Liver (tissue), 9 donors: ENCODE measurements around the gene AKT1S1. TPM values are rescaled to one million over a fixed set of nuclear protein-coding genes. Genes with fewer than 3 reads are reported as not detected.

ENCODE experiments used
- DNase-seq: peaks from one replicate; pipeline ENCODE4 v3.0.0-alpha.2; 2017; ENCODE audit warnings: low spot score
- H3K27ac ChIP-seq, 2 donors: one replicate each; pipeline ENCODE4 v1.7.0; 2013; ENCODE audit warnings: inconsistent platforms in 2 of 2, low read length in 2 of 2, control low read depth in 1 of 2, low read depth in 1 of 2, mild to moderate bottlenecking in 1 of 2
- H3K27me3 ChIP-seq, 4 donors: one replicate each; pipeline versions ENCODE4 v1.6.1 to v1.7.0; 2013; ENCODE audit warnings: low read length in 3 of 4, inconsistent platforms in 1 of 4, mild to moderate bottlenecking in 1 of 4, moderate library complexity in 1 of 4; ENCODE audit not compliant: control insufficient read depth in 4 of 4, insufficient read depth in 4 of 4
- H3K36me3 ChIP-seq, 4 donors: one replicate each; pipeline versions ENCODE4 v1.6.1 to v1.7.0; 2013; ENCODE audit warnings: low read length in 3 of 4, mild to moderate bottlenecking in 3 of 4, low read depth in 1 of 4, moderate library complexity in 1 of 4; ENCODE audit not compliant: control insufficient read depth in 4 of 4, insufficient read depth in 3 of 4
- H3K4me1 ChIP-seq, 4 donors: one replicate each; pipeline versions ENCODE4 v1.6.1 to v1.7.0; 2013; ENCODE audit warnings: low read length in 3 of 4, mild to moderate bottlenecking in 3 of 4, moderate library complexity in 1 of 4; ENCODE audit not compliant: control insufficient read depth in 4 of 4, insufficient read depth in 4 of 4
- H3K4me3 ChIP-seq, 3 donors: one replicate each; pipeline versions ENCODE4 v1.6.1 to v1.7.0; 2013; ENCODE audit warnings: low read length in 3 of 3, control low read depth in 1 of 3, low read depth in 1 of 3, mild to moderate bottlenecking in 1 of 3
- H3K9ac ChIP-seq, 2 donors: one replicate each; pipeline ENCODE4 v1.7.0; 2013; ENCODE audit warnings: low read length in 2 of 2, mild to moderate bottlenecking in 2 of 2, moderate library complexity in 2 of 2, control low read depth in 1 of 2, low read depth in 1 of 2
- H3K9me3 ChIP-seq, 4 donors: one replicate each; pipeline versions ENCODE4 v1.6.1 to v1.7.0; 2013; ENCODE audit warnings: low read length in 3 of 4; ENCODE audit not compliant: control insufficient read depth in 4 of 4
- EGR1 ChIP-seq, 2 donors: IDR thresholded peaks; 2 replicates each; pipeline ENCODE4 v1.6.1; 2016 to 2018; ENCODE audit warnings: antibody characterized with exemption in 2 of 2, low read depth in 2 of 2
- FOXA1 ChIP-seq: IDR thresholded peaks from 2 replicates; pipeline ENCODE4 v1.6.1; 2016; ENCODE audit warnings: antibody characterized with exemption
- FOXA2 ChIP-seq: IDR thresholded peaks from 2 replicates; pipeline ENCODE4 v1.6.1; 2016; ENCODE audit warnings: antibody characterized with exemption
- GABPA ChIP-seq, 2 donors: IDR thresholded peaks in 1 of 2; conservative IDR thresholded peaks in 1 of 2; 2 replicates each; pipeline ENCODE4 v1.6.1; 2016; ENCODE audit warnings: antibody characterized with exemption in 2 of 2, mild to moderate bottlenecking in 1 of 2, moderate library complexity in 1 of 2
- HNF4A ChIP-seq, 2 donors: conservative IDR thresholded peaks; 2 replicates each; pipeline ENCODE4 v1.6.1; 2016; ENCODE audit warnings: antibody characterized with exemption in 2 of 2, mild to moderate bottlenecking in 2 of 2
- HNF4G ChIP-seq: IDR thresholded peaks from 2 replicates; pipeline ENCODE4 v1.6.1; 2016; ENCODE audit warnings: antibody characterized with exemption
- JUND ChIP-seq, 2 donors: IDR thresholded peaks; 2 replicates each; pipeline ENCODE4 v1.6.1; 2016; ENCODE audit warnings: antibody characterized with exemption in 2 of 2
- NR2F2 ChIP-seq: IDR thresholded peaks from 2 replicates; pipeline ENCODE4 v1.6.1; 2016; ENCODE audit warnings: antibody characterized with exemption
- RAD21 ChIP-seq, 2 donors: IDR thresholded peaks; 2 replicates each; pipeline ENCODE4 v1.6.1; 2016; ENCODE audit warnings: antibody characterized with exemption in 2 of 2, mild to moderate bottlenecking in 2 of 2
- RXRA ChIP-seq, 2 donors: IDR thresholded peaks; 2 replicates each; pipeline ENCODE4 v1.6.1; 2017 to 2018; ENCODE audit warnings: antibody characterized with exemption in 2 of 2, mild to moderate bottlenecking in 1 of 2
- SP1 ChIP-seq: IDR thresholded peaks from 2 replicates; pipeline ENCODE4 v1.6.1; 2018; ENCODE audit warnings: antibody characterized with exemption, mild to moderate bottlenecking
- TAF1 ChIP-seq: conservative IDR thresholded peaks from 2 replicates; pipeline ENCODE4 v1.6.1; 2016; ENCODE audit warnings: antibody characterized with exemption, mild to moderate bottlenecking
- WGBS: extraction: QIAGEN DNeasy Blood & Tissue Kit; methylation state at CpG from one replicate; pipeline ENCODE4 v1.1.7; 2013; 5-methylcytosine and 5-hydroxymethylcytosine counted together
- polyA plus RNA-seq, 2 donors: library from polyadenylated mRNA; stranded (reverse) in 1 of 2; unstranded in 1 of 2; fragments of 200-250 nt in 1 of 2; fragments of >200 nt in 1 of 2; fragmentation: Nextera tagmentation in 1 of 2; extraction: Ambion mirVana in 1 of 2; gene quantifications; one replicate each; pipeline versions ENCODE4 v1.2.1 to v1.2.3, GENCODE V29; 2013 to 2015
- total RNA-seq, 2 donors: library from RNA; depleted of rRNA; stranded (reverse); fragments of >200 nt; gene quantifications; one replicate each; pipeline ENCODE4 v1.2.3, GENCODE V29; 2014
- TF ChIP-seq, protein P1 (sequence below): fragments of 150-350 bp; IDR thresholded peaks from 2 replicates; pipeline ENCODE4 v1.5.1; 2017; ENCODE audit warnings: improper control_type of control experiment, low read depth, low read length; ENCODE audit not compliant: missing input control
- TF ChIP-seq, protein P2 (sequence below): IDR thresholded peaks from 2 replicates; pipeline ENCODE4 v1.6.1; 2016; ENCODE audit warnings: antibody characterized with exemption
- TF ChIP-seq, protein P3 (sequence below): IDR thresholded peaks from 2 replicates; pipeline ENCODE4 v1.6.1; 2016; ENCODE audit warnings: antibody characterized with exemption
- TF ChIP-seq, protein P4 (sequence below): IDR thresholded peaks from 2 replicates; pipeline ENCODE4 v1.6.1; 2016; ENCODE audit warnings: antibody characterized with exemption, mild to moderate bottlenecking
- donor health status: healthy.
- donor health status: healthy.
- donor health status: healthy.
- donor health status: healthy.
- donor health status: healthy.

The AKT1S1 gene
- total and polyA plus RNA-seq, 4 donors: 6.8 to 43.9 (median 12.9) TPM

DNA sequence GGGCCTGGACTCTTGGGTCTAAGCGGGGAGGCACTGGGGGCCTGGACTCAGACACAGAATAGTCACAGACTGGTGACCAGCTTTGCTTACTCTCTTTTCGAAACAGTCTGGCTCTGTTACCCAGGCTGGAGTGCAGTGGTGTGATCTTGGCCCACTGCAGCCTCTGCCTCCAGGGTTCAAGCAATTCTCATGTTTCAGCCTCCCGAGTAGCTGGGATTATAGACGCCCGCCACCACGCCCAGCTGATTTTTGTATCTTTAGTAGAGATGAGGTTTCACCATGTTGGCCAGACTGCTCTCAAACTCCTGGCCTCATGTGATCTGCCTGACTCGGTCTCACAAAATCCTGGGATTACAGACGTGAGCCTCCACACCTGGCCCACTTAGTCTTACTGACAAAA is 48.0 kb downstream of the AKT1S1 start:
- Histone ChIP-seq H3K4me1 (no peaks in the 10 kb centered on the region), H3K9ac (no peak overlapping the region)
- 95% methylated on average over 8 of the region's 8 CpGs for WGBS

DNA sequence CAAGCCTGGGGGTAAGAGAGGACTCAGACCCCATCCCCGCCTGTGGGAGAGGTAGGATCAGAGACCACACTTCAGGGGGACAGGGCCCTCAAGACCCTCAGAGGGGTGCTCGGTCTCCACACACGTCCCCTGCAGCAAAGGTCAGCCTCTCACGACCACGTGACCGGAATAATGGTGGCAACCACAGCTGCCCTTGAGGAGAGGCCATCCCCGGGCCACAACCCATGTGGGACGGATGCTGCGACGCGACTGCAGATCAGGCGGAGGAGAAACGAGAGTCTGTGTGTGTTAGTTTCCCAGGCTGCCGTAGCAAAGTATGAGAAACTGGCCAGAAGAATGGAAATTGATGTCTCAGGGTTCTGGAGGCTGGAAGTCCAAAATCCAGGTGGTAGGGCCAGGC is 50.1 kb downstream of the AKT1S1 start:
- Histone ChIP-seq H3K36me3 (peaks cover 0 to 33% (median 8%) of the 10 kb centered on the region in 4 donors), H3K9me3 (no peaks in the 10 kb centered on the region), H3K27me3 (no peaks in the 10 kb centered on the region), H3K27ac (no peak overlapping the region), H3K4me1 (no peaks in the 10 kb centered on the region), H3K4me3 (no peak overlapping the region), H3K9ac (no peak overlapping the region)
- DNase-seq: no peak
- WGBS: 95% methylated on average over 14 of the region's 14 CpGs
- TF ChIP-seq RXRA (IDR thresholded peaks at IDR 0.05): no peak
- no peak for TF ChIP-seq HNF4A (conservative IDR thresholded peaks at IDR 0.05)
- TF ChIP-seq, protein P1, sequence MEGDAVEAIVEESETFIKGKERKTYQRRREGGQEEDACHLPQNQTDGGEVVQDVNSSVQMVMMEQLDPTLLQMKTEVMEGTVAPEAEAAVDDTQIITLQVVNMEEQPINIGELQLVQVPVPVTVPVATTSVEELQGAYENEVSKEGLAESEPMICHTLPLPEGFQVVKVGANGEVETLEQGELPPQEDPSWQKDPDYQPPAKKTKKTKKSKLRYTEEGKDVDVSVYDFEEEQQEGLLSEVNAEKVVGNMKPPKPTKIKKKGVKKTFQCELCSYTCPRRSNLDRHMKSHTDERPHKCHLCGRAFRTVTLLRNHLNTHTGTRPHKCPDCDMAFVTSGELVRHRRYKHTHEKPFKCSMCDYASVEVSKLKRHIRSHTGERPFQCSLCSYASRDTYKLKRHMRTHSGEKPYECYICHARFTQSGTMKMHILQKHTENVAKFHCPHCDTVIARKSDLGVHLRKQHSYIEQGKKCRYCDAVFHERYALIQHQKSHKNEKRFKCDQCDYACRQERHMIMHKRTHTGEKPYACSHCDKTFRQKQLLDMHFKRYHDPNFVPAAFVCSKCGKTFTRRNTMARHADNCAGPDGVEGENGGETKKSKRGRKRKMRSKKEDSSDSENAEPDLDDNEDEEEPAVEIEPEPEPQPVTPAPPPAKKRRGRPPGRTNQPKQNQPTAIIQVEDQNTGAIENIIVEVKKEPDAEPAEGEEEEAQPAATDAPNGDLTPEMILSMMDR: no peak
- no peak for TF ChIP-seq JUND (IDR thresholded peaks at IDR 0.05)
- TF ChIP-seq, protein P2, sequence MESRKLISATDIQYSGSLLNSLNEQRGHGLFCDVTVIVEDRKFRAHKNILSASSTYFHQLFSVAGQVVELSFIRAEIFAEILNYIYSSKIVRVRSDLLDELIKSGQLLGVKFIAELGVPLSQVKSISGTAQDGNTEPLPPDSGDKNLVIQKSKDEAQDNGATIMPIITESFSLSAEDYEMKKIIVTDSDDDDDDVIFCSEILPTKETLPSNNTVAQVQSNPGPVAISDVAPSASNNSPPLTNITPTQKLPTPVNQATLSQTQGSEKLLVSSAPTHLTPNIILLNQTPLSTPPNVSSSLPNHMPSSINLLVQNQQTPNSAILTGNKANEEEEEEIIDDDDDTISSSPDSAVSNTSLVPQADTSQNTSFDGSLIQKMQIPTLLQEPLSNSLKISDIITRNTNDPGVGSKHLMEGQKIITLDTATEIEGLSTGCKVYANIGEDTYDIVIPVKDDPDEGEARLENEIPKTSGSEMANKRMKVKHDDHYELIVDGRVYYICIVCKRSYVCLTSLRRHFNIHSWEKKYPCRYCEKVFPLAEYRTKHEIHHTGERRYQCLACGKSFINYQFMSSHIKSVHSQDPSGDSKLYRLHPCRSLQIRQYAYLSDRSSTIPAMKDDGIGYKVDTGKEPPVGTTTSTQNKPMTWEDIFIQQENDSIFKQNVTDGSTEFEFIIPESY: no peak
- no peak for TF ChIP-seq TAF1
- no peak for TF ChIP-seq NR2F2
- no peak for TF ChIP-seq RAD21 (IDR thresholded peaks at IDR 0.05)
- no peak for TF ChIP-seq EGR1 (IDR thresholded peaks at IDR 0.05; ENCODE audit: low read depth in 2 of 2)
- no peak for TF ChIP-seq HNF4G
- no peak for TF ChIP-seq GABPA (IDR thresholded peaks at IDR 0.05 in 1 of 2, conservative IDR thresholded peaks at IDR 0.05 in 1 of 2)
- TF ChIP-seq, protein P3, sequence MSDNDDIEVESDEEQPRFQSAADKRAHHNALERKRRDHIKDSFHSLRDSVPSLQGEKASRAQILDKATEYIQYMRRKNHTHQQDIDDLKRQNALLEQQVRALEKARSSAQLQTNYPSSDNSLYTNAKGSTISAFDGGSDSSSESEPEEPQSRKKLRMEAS: no peak
- TF ChIP-seq FOXA1: no peak
- TF ChIP-seq, protein P4, sequence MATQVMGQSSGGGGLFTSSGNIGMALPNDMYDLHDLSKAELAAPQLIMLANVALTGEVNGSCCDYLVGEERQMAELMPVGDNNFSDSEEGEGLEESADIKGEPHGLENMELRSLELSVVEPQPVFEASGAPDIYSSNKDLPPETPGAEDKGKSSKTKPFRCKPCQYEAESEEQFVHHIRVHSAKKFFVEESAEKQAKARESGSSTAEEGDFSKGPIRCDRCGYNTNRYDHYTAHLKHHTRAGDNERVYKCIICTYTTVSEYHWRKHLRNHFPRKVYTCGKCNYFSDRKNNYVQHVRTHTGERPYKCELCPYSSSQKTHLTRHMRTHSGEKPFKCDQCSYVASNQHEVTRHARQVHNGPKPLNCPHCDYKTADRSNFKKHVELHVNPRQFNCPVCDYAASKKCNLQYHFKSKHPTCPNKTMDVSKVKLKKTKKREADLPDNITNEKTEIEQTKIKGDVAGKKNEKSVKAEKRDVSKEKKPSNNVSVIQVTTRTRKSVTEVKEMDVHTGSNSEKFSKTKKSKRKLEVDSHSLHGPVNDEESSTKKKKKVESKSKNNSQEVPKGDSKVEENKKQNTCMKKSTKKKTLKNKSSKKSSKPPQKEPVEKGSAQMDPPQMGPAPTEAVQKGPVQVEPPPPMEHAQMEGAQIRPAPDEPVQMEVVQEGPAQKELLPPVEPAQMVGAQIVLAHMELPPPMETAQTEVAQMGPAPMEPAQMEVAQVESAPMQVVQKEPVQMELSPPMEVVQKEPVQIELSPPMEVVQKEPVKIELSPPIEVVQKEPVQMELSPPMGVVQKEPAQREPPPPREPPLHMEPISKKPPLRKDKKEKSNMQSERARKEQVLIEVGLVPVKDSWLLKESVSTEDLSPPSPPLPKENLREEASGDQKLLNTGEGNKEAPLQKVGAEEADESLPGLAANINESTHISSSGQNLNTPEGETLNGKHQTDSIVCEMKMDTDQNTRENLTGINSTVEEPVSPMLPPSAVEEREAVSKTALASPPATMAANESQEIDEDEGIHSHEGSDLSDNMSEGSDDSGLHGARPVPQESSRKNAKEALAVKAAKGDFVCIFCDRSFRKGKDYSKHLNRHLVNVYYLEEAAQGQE: no peak
- no peak for TF ChIP-seq SP1

More for the DNA sequence above, 48.0 kb downstream of the AKT1S1 start:
- Histone ChIP-seq H3K27me3 (no peaks in the 10 kb centered on the region), H3K36me3 (peaks cover 5 to 43% (median 12%) of the 10 kb centered on the region in 4 donors), H3K4me3 (no peak overlapping the region), H3K9me3 (no peaks in the 10 kb centered on the region), H3K27ac (no peak overlapping the region)
- no peak for TF ChIP-seq FOXA2
- DNase-seq: no peak
